Measurements from ENCODE around the gene IGF2.

- no peak for TF ChIP-seq CTCF (optimal IDR thresholded peaks at IDR 0.05 in 1 of 3, IDR thresholded peaks at IDR 0.05 in 1 of 3, conservative IDR thresholded peaks at IDR 0.05 in 1 of 3; ENCODE audit: extremely low read depth in 1 of 3, insufficient read depth in 2 of 3, low read length in 3 of 3)
- no peak for TF ChIP-seq EZH2 (IDR thresholded peaks at IDR 0.05; ENCODE audit: low read length)
Measured at GRCh38 chr11:2176389-2176900, 37.3 kb upstream of the IGF2 start.
